ENCODE data around the gene PABPN1L. TPM values are rescaled to one million over a fixed set of nuclear protein-coding genes. Genes with fewer than 3 reads are reported as not detected.

Gene PABPN1L
- total and polyA plus RNA-seq, 2 of the 4 experiments (the other 2 are of a cell fraction), result not detected

DNA sequence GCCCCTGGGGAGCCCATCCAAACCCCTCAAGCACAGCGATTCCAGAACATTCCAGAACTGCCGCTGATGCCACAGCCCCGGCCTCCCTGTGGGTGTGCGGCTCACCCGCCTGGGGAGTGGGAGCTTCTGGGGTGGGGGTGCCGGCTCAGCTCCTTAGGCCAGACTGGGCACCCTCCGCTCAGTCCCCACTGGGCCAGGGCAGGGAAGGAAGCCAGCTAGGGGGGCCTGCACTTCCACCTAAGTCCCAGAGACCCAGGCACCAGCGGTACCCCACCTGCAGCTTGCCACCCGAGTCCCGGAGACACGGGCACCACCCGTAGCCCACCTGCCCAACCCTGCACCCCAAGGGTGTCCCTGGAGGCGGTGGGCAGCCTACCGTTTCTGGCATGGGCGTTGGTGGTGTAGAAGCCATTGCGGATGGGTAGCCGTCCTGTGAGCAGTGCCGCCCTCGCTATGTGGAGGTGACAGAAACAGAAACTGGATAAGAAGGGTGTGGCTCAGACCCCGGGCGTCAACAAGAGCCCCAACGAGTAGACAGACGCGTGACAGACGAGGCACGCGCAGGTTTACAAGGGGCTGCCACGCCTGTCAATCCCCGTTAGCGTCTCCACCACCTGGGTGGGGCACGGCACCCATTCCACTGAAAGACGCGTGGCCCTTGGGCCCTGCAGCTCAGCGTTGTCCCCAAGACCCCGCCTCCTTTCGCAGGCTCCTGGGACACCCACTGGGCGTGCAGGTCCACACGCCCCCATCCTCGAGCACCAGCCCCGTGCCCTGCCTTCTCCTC is 24.7 kb downstream of the PABPN1L start (continued):
- no peak for TF ChIP-seq BHLHE40 (IDR thresholded peaks at IDR 0.05; ENCODE audit: low read depth, low read length)

DNA sequence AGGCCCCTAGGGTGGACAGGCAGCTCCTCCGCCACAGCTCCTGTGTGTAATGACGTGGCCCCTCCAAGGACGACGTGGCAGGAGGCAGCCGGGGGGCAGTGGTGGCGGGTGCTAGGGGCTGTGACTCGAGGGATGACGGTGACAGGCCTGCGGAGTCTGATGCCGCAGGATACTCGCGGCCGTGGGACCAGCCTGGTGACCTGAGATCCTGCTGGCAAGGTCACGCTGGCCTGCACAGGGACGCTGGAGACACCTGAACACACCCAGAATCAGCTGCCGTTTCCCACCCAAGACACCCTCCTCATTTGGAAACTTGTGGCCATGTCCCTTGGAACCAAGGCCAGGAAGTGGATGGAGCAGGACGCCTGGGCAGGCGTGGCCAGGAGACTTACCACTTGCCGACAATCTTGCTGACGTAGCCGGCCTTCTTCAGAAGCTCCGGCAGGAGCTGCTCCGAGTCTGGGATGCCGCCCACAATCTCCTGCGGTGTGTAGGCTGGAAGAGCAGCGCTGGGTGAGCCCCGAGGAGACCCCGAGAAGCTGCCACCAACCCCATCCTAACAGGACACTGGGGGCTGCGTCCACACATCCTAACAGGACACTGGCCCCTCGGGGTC is 25.8 kb downstream of the PABPN1L start:
- Histone ChIP-seq H3K4me3 (ENCODE audit: insufficient read depth, low read depth, low read length) (no peak overlapping the region), H4K5ac (ENCODE audit: low read depth, low read length) (no peak overlapping the region), H4K20me1 (ENCODE audit: insufficient read depth, low read length) (peaks cover 8% of the 10 kb centered on the region; the same call in 1 of the 2 replicates), H3K4me2 (ENCODE audit: low read depth, low read length) (no peak overlapping the region), H3K36me3 (ENCODE audit: control insufficient read depth, insufficient read depth, low read length) (peaks cover 31% of the 10 kb centered on the region), H2BK20ac (ENCODE audit: low read depth, low read length) (no peak overlapping the region), H2BK5ac (ENCODE audit: low read depth, low read length, poor library complexity, severe bottlenecking) (no peak overlapping the region), H2AFZ (replicated peaks; ENCODE audit: low read length, poor library complexity) (no peak overlapping the region), H3K9me3 (ENCODE audit: control insufficient read depth, insufficient read depth, low read length) (no peaks in the 10 kb centered on the region), H3K18ac (ENCODE audit: low read depth, low read length) (no peak overlapping the region), H2BK120ac (ENCODE audit: low read depth, low read length) (no peak overlapping the region), H2AK5ac (ENCODE audit: low read depth, low read length) (no peak overlapping the region), H3K79me1 (ENCODE audit: low read depth in 1 of 2, low read length in 2 of 2) (peaks cover under 1 to 4% of the 10 kb centered on the region in 2 experiments; a peak in 2 of 4 replicates), H4K8ac (ENCODE audit: low read depth in 2 of 2, low read length in 2 of 2) (no peak overlapping the region), H3K14ac (replicated peaks; ENCODE audit: low read depth, low read length) (no peak overlapping the region), H3K27ac (ENCODE audit: insufficient read depth, low read length) (no peak overlapping the region), H3K27me3 (ENCODE audit: control insufficient read depth, insufficient read depth, low read length) (no peaks in the 10 kb centered on the region), H3K4ac (ENCODE audit: low read depth, low read length) (no peak overlapping the region), H3K4me1 (ENCODE audit: control insufficient read depth, insufficient read depth, low read length) (no peaks in the 10 kb centered on the region), H3K9ac (ENCODE audit: low read depth, low read length) (no peak overlapping the region), H4K91ac (ENCODE audit: insufficient read depth, low read depth, low read length) (no peak overlapping the region), H3K23ac (ENCODE audit: low read depth, low read length) (no peak overlapping the region), H3K9me1 (ENCODE audit: insufficient read depth, low read length) (no peaks in the 10 kb centered on the region), H3K56ac (ENCODE audit: extremely low read depth, insufficient read depth, low read length) (no peak overlapping the region), H2BK15ac (ENCODE audit: low read depth, low read length) (no peak overlapping the region), H2AK9ac (replicated peaks; ENCODE audit: low read depth, low read length, poor library complexity) (no peak overlapping the region)
- ATAC-seq (ENCODE audit: low read depth) (no peak), DNase-seq (no peak)
- intact Hi-C loops (cut with micrococcal nuclease) (no loop called here), in situ Hi-C loops (cut with MboI; ENCODE audit: low sequenced_read_pairs) (no loop called here), dilution Hi-C loops (cut with HindIII; ENCODE audit: low sequenced_read_pairs, unreplicated experiment) (no loop called here)
- WGBS, 2 experiments (ENCODE audit: extremely low coverage in 2 of 2, insufficient read length in 1 of 2), result 93% methylated on average over 17 of the region's 30 CpGs; no CpG with 5 or more reads in 1 of the 2 experiments
- TF ChIP-seq FOS (IDR thresholded peaks at IDR 0.05; ENCODE audit: low read depth, low read length) (no peak), POLR2A (IDR thresholded peaks at IDR 0.05; ENCODE audit: low read depth, low read length) (no peak), NFE2L2 (IDR thresholded peaks at IDR 0.05; ENCODE audit: low read depth, low read length) (no peak), CHD1 (IDR thresholded peaks at IDR 0.05; ENCODE audit: low read depth, low read length) (no peak), CEBPB (IDR thresholded peaks at IDR 0.05; ENCODE audit: low read depth, low read length) (no peak), MAFK (IDR thresholded peaks at IDR 0.05; ENCODE audit: low read depth, low read length) (no peak), RFX5 (IDR thresholded peaks at IDR 0.05; ENCODE audit: low read depth, low read length) (no peak), BHLHE40 (IDR thresholded peaks at IDR 0.05; ENCODE audit: low read depth, low read length) (no peak)
- TF ChIP-seq, protein P1, sequence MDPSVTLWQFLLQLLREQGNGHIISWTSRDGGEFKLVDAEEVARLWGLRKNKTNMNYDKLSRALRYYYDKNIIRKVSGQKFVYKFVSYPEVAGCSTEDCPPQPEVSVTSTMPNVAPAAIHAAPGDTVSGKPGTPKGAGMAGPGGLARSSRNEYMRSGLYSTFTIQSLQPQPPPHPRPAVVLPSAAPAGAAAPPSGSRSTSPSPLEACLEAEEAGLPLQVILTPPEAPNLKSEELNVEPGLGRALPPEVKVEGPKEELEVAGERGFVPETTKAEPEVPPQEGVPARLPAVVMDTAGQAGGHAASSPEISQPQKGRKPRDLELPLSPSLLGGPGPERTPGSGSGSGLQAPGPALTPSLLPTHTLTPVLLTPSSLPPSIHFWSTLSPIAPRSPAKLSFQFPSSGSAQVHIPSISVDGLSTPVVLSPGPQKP (IDR thresholded peaks at IDR 0.05; ENCODE audit: borderline replicate concordance, low read depth, low read length), result no peak
- TF ChIP-seq, protein P2, sequence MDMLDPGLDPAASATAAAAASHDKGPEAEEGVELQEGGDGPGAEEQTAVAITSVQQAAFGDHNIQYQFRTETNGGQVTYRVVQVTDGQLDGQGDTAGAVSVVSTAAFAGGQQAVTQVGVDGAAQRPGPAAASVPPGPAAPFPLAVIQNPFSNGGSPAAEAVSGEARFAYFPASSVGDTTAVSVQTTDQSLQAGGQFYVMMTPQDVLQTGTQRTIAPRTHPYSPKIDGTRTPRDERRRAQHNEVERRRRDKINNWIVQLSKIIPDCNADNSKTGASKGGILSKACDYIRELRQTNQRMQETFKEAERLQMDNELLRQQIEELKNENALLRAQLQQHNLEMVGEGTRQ (IDR thresholded peaks at IDR 0.05; ENCODE audit: low read depth, low read length), result no peak
- POLR2A ChIA-PET (ENCODE audit: unreplicated experiment), result no interaction called here
- BruUV-seq (replicated peaks), result no TSS peak
- CTCF ChIA-PET, result no interaction called here

Measured in IMR-90 (cell line).